B cell (primary cell): ENCODE results near the gene JADE2.

Source experiments
- CTCF ChIP-seq: fragments of 200-600 bp; IDR thresholded peaks from one replicate; pipeline ENCODE4 v1.8.0; 2022; ENCODE audit warnings: antibody characterized with exemption, mild to moderate bottlenecking
- EZH2 ChIP-seq: IDR thresholded peaks from 2 replicates; pipeline ENCODE4 v1.6.1; 2012; ENCODE audit warnings: borderline replicate concordance, low read depth, mild to moderate bottlenecking, moderate library complexity, low read length; ENCODE audit not compliant: insufficient read depth, poor library complexity, severe bottlenecking

- no peak for TF ChIP-seq EZH2
- no peak for TF ChIP-seq CTCF
Observed at GRCh38 chr5:134493461-134494055, 31.9 kb upstream of the JADE2 start.
